DMS114 treated with DMSO at 0.1 percent for 48 hours (cell line): ENCODE measurements around the gene TFEB.

Experiments used
- DNase-seq: peaks from one replicate; lab custom pipeline; 2025; ENCODE audit not compliant: unreplicated experiment; lab: John Stamatoyannopoulos, UW

The TFEB gene

GRCh38 chr6:41735427-41736185, at the start of gene TFEB:
TSS of gene TFEB (minus strand) at chr6:41735608. CDS start at chr6:41691213, 44,395 bp downstream.
- DNase-seq: peak; percentile 93

GRCh38 chr6:41784581-41785171, 49.3 kb upstream of the TFEB start:
- DNase-seq: no peak

GRCh38 chr6:41783106-41783780, 47.8 kb upstream of the TFEB start:
- no peak for DNase-seq

- no peak for DNase-seq
These were observed 45.9 kb upstream of the TFEB start for GRCh38 chr6:41781366-41781730.

GRCh38 chr6:41780551-41781365, 45.4 kb upstream of the TFEB start, which contains the start of gene PRICKLE4:
TSS of gene PRICKLE4 (plus strand) at chr6:41780782. CDS start at chr6:41783474, 2,692 bp downstream.
- DNase-seq: no peak

- DNase-seq: peak; percentile 91
These were observed 44.6 kb upstream of the TFEB start, which contains the start of gene FRS3 for GRCh38 chr6:41779788-41780550. TSS of gene FRS3 (minus strand) at chr6:41779900. CDS start at chr6:41776987, 2,913 bp downstream.

GRCh38 chr6:41779336-41779735, 43.9 kb upstream of the TFEB start:
- DNase-seq: no peak

- no peak for DNase-seq
These were observed 43.5 kb upstream of the TFEB start for GRCh38 chr6:41778895-41779294.

- no peak for DNase-seq
These were observed 42.3 kb upstream of the TFEB start for GRCh38 chr6:41777551-41778285.

GRCh38 chr6:41775293-41775882, 40.0 kb upstream of the TFEB start:
- no peak for DNase-seq

GRCh38 chr6:41774841-41775240, 39.4 kb upstream of the TFEB start:
- DNase-seq: no peak

- no peak for DNase-seq
These were observed 35.9 kb upstream of the TFEB start for GRCh38 chr6:41771058-41771983.

- no peak for DNase-seq
These were observed 35.1 kb upstream of the TFEB start for GRCh38 chr6:41770381-41771057.

GRCh38 chr6:41769376-41769775, 34.0 kb upstream of the TFEB start:
- no peak for DNase-seq

- DNase-seq: no peak
These were observed 33.3 kb upstream of the TFEB start for GRCh38 chr6:41768545-41769308.

GRCh38 chr6:41767112-41767833, 31.9 kb upstream of the TFEB start:
- no peak for DNase-seq
